GM19468 (cell line): ENCODE data around the gene NKX2-4.

Experiments
- ATAC-seq: cut with Tn5 transposase; IDR thresholded peaks from one replicate; pipeline ENCODE4 v1.9.1; 2021; ENCODE audit warnings: mild to moderate bottlenecking, moderate library complexity, moderate number of reproducible peaks; ENCODE audit not compliant: unreplicated experiment; ENCODE audit errors: extremely low read depth

The NKX2-4 gene

GRCh38 chr20:21395051-21395665, 2.2 kb downstream of the NKX2-4 start:
- no peak for ATAC-seq

- ATAC-seq: no peak
Measured at GRCh38 chr20:21394551-21394950, 2.8 kb downstream of the NKX2-4 start.

- no peak for ATAC-seq
Measured at GRCh38 chr20:21393816-21394519, 3.4 kb downstream of the NKX2-4 start.

- ATAC-seq: no peak
Measured at GRCh38 chr20:21393166-21393565, 4.2 kb downstream of the NKX2-4 start.

GRCh38 chr20:21391972-21392352, 5.4 kb downstream of the NKX2-4 start:
- ATAC-seq: no peak

- no peak for ATAC-seq
Measured at GRCh38 chr20:21391185-21391971, 5.9 kb downstream of the NKX2-4 start.

GRCh38 chr20:21390768-21391167, 6.6 kb downstream of the NKX2-4 start:
- ATAC-seq: no peak

GRCh38 chr20:21389368-21389767, 8.0 kb downstream of the NKX2-4 start:
- ATAC-seq: no peak

- no peak for ATAC-seq
Measured at GRCh38 chr20:21388566-21388965, 8.8 kb downstream of the NKX2-4 start.

- ATAC-seq: no peak
Measured at GRCh38 chr20:21387528-21387927, 9.8 kb downstream of the NKX2-4 start.

- no peak for ATAC-seq
Measured at GRCh38 chr20:21386111-21386510, 11.2 kb downstream of the NKX2-4 start.

GRCh38 chr20:21384308-21384892, 12.9 kb downstream of the NKX2-4 start:
- no peak for ATAC-seq

GRCh38 chr20:21381619-21382018, 15.7 kb downstream of the NKX2-4 start:
- no peak for ATAC-seq

GRCh38 chr20:21380711-21381110, 16.6 kb downstream of the NKX2-4 start:
- no peak for ATAC-seq

GRCh38 chr20:21378259-21378658, 19.1 kb downstream of the NKX2-4 start:
- ATAC-seq: no peak

GRCh38 chr20:21377701-21378100, 19.6 kb downstream of the NKX2-4 start:
- no peak for ATAC-seq

- no peak for ATAC-seq
Measured at GRCh38 chr20:21376626-21377025, 20.7 kb downstream of the NKX2-4 start.

- no peak for ATAC-seq
Measured at GRCh38 chr20:21373436-21373835, 23.9 kb downstream of the NKX2-4 start.

GRCh38 chr20:21372016-21372415, 25.3 kb downstream of the NKX2-4 start:
- no peak for ATAC-seq

GRCh38 chr20:21371193-21371592, 26.1 kb downstream of the NKX2-4 start:
- no peak for ATAC-seq

GRCh38 chr20:21368791-21369190, 28.5 kb downstream of the NKX2-4 start:
- no peak for ATAC-seq
